Epithelial cell of proximal tubule (primary cell): Measurements from ENCODE around the gene TAS2R16. TPM values are rescaled to one million over a fixed set of nuclear protein-coding genes. Genes with fewer than 3 reads are reported as not detected.
"Not testable (repeated sequence)": the region's sequence is repeated elsewhere in the genome, so short reads cannot be mapped to it uniquely, and the experiment has no call there.

Experiments used
- DNase-seq: peaks from one replicate; pipeline ENCODE4 v3.0.0-alpha.2; 2011; ENCODE audit warnings: low read depth
- H3K4me3 ChIP-seq: 2 replicates; pipeline ENCODE4 v1.5.1; 2011; ENCODE audit warnings: low read depth, mild to moderate bottlenecking, low read length
- CTCF ChIP-seq: conservative IDR thresholded peaks from 2 replicates; pipeline ENCODE4 v1.5.1; 2012; ENCODE audit warnings: low read depth, mild to moderate bottlenecking, low read length
- total RNA-seq: library from RNA; depleted of rRNA; stranded (reverse); fragments of >200 nt; gene quantifications from 2 replicates; pipeline ENCODE4 v1.2.3, GENCODE V29; 2015

TAS2R16 gene
- total RNA-seq, 1 donor from 2014 or later = not detected

- no peak for TF ChIP-seq CTCF
- no peak overlapping the region for H3K4me3 ChIP-seq
- DNase-seq = no peak
Observed at GRCh38 chr7:122965306-122965705, 30.2 kb downstream of the TAS2R16 start.

GRCh38 chr7:122953678-122954077 is 41.8 kb downstream of the TAS2R16 start:
- not testable (repeated sequence) for H3K4me3 ChIP-seq, DNase-seq

- TF ChIP-seq CTCF = no peak
- H3K4me3 ChIP-seq = no peak overlapping the region
- no peak for DNase-seq
Observed at GRCh38 chr7:122951006-122951405, 44.5 kb downstream of the TAS2R16 start.

- no peak overlapping the region for H3K4me3 ChIP-seq
- no peak for DNase-seq
- TF ChIP-seq CTCF = no peak
Observed at GRCh38 chr7:122949186-122949585, 46.3 kb downstream of the TAS2R16 start.

Other genes with a start within 250 kb of the TAS2R16 start
- gene CADPS2, start 109.2 kb downstream of the TAS2R16 start, total RNA-seq = 4.4 and 5.6 TPM in 2 replicates
- gene SLC13A1, start 204.3 kb upstream of the TAS2R16 start, total RNA-seq = not detected in 2 replicates